Transverse colon (tissue), 4 donors: Measurements from ENCODE around the gene TMEM11.

Experiments used
- EP300 ChIP-seq: sonication (generic); formaldehyde crosslinking; IDR thresholded peaks from one replicate; pipeline ENCODE4 v1.6.1; 2017; ENCODE audit warnings: antibody characterized with exemption, low read depth
- POLR2A ChIP-seq: fragments of 450-650 bp; IDR thresholded peaks from one replicate; pipeline ENCODE4 v1.6.1; 2016; ENCODE audit warnings: antibody characterized with exemption, mild to moderate bottlenecking, moderate library complexity
- POLR2AphosphoS5 ChIP-seq, 3 donors: sonication (generic); formaldehyde crosslinking; IDR thresholded peaks; one replicate each; pipeline ENCODE4 v1.6.1; 2016; ENCODE audit warnings: antibody characterized with exemption in 3 of 3
- TF ChIP-seq, protein P1 (sequence below), 5 experiments: fragments of 200-600 bp in 3 of 5; fragments of 450-650 bp in 2 of 5; sonication (generic) in 3 of 5; IDR thresholded peaks; 1 replicate in 2 of 5; 2 replicates in 3 of 5; pipeline ENCODE4 v1.5.1; 2016 to 2017; ENCODE audit warnings: antibody characterized with exemption in 5 of 5, inconsistent platforms in 3 of 5, mild to moderate bottlenecking in 2 of 5, moderate library complexity in 1 of 5

DNA sequence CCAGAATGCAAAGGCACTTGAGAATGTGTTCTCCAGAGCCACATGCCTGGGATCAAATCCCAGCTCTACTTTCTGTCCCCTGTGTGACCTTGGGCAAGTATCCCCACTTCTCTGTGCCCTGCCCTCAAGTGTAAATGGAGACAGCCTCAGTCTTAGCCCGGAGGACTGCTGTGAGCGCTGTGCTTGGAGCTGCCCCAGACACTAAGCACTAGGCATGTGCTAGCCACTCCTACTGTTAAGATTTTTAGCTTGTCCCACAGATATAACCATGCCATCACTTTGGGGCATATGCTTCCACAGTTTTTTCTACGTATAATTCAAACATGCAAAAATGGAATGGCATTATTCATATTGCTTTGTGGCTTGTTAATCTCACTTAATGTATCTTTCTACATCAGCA is 29.4 kb downstream of the TMEM11 start:
- TF ChIP-seq, protein P1, sequence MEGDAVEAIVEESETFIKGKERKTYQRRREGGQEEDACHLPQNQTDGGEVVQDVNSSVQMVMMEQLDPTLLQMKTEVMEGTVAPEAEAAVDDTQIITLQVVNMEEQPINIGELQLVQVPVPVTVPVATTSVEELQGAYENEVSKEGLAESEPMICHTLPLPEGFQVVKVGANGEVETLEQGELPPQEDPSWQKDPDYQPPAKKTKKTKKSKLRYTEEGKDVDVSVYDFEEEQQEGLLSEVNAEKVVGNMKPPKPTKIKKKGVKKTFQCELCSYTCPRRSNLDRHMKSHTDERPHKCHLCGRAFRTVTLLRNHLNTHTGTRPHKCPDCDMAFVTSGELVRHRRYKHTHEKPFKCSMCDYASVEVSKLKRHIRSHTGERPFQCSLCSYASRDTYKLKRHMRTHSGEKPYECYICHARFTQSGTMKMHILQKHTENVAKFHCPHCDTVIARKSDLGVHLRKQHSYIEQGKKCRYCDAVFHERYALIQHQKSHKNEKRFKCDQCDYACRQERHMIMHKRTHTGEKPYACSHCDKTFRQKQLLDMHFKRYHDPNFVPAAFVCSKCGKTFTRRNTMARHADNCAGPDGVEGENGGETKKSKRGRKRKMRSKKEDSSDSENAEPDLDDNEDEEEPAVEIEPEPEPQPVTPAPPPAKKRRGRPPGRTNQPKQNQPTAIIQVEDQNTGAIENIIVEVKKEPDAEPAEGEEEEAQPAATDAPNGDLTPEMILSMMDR (IDR thresholded peaks at IDR 0.05), result no peak
- TF ChIP-seq EP300 (no peak), POLR2A (no peak), POLR2AphosphoS5 (IDR thresholded peaks at IDR 0.05) (no peak)
